Body of pancreas (tissue), 4 donors: Measurements from ENCODE around the gene GMPR. TPM values are rescaled to one million over a fixed set of nuclear protein-coding genes. Genes with fewer than 3 reads are reported as not detected.

Source experiments
- ATAC-seq: fragments of 150-250 bp; one replicate; pipeline ENCODE4 v1.9.1; 2016
- DNase-seq, 4 donors: peaks; one replicate each; pipeline ENCODE4 v3.0.0-alpha.2; 2019
- H3K27ac ChIP-seq, 4 donors: fragments of 200-600 bp; sonication (generic); 1 replicate in 3 of 4; 2 replicates in 1 of 4; pipeline versions ENCODE4 v1.5.1 to v1.6.1; 2016 to 2019; ENCODE audit warnings: mild to moderate bottlenecking in 1 of 4, mixed read lengths in 1 of 4, moderate library complexity in 1 of 4
- H3K27me3 ChIP-seq, 2 donors: fragments of 200-600 bp; sonication (generic); one replicate each; pipeline ENCODE4 v1.6.0; 2016; ENCODE audit warnings: mild to moderate bottlenecking in 1 of 2
- H3K36me3 ChIP-seq, 2 donors: fragments of 200-600 bp; sonication (generic); replicated peaks in 1 of 2; 2 replicates each; pipeline ENCODE4 v1.5.1; 2016; ENCODE audit warnings: low read depth in 2 of 2; ENCODE audit not compliant: insufficient read depth in 1 of 2
- H3K4me1 ChIP-seq: fragments of 200-600 bp; sonication (generic); one replicate; pipeline ENCODE4 v1.6.0; 2016
- H3K4me3 ChIP-seq, 2 donors: fragments of 200-600 bp; sonication (generic); 1 replicate in 1 of 2; 2 replicates in 1 of 2; pipeline ENCODE4 v1.5.1; 2016 to 2019
- H3K9me3 ChIP-seq, 3 donors: fragments of 200-600 bp; sonication (generic); 1 replicate in 2 of 3; 2 replicates in 1 of 3; pipeline ENCODE4 v1.5.1; 2016
- POLR2A ChIP-seq, 3 donors: fragments of 450-650 bp; IDR thresholded peaks; one replicate each; pipeline ENCODE4 v1.6.1; 2016; ENCODE audit warnings: antibody characterized with exemption in 3 of 3, mild to moderate bottlenecking in 2 of 3
- WGBS, 2 donors: methylation state at CpG; one replicate each; pipeline ENCODE4 v1.1.5; 2017; 5-methylcytosine and 5-hydroxymethylcytosine counted together
- intact Hi-C: fragments of 100-400 bp; cut with DNase I; formaldehyde crosslinking; loops from one replicate; pipeline ENCODE4 v1.15.1; 2023
- total RNA-seq, 2 donors: library from RNA; depleted of rRNA; stranded (reverse); fragments of >200 nt; gene quantifications; one replicate each; pipeline ENCODE4 v1.1.0, GENCODE V29; 2016
- TF ChIP-seq, protein P1 (sequence below), 7 experiments: fragments of 450-650 bp in 4 of 7; fragments of 200-600 bp in 3 of 7; sonication (generic) in 3 of 7; IDR thresholded peaks; one replicate each; pipeline ENCODE4 v1.5.1; 2016 to 2019; ENCODE audit warnings: antibody characterized with exemption in 7 of 7

GMPR gene
- total RNA-seq, 2 donors from 2014 or later: 7.9 to 14.0 TPM

DNA sequence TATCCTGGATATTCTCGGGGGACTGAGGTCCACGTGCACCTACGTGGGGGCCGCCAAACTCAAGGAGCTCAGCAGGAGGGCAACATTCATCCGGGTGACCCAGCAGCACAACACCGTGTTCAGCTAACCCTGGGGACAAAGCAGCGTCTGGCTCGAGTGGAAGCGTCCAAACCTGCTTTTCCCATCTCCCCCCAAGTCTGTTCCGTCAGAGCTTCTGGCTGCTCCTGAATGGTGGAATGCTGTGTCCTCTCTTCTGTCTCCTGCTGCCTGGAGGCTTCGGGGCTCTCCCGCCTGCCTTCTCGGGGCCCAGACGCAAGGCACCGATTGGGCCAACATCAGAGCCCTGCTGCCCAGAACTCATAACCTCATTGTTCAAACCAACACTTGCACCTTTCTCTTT, 56.7 kb downstream of the GMPR start:
- WGBS, 2 donors: 86 to 93% methylated on average over 13 to 15 of the region's 15 CpGs
- H3K27me3 ChIP-seq: no peaks in the 10 kb centered on the region
- H3K9me3 ChIP-seq: no peaks in the 10 kb centered on the region
- H3K27ac ChIP-seq: no peak overlapping the region
- H3K4me1 ChIP-seq: no peaks in the 10 kb centered on the region
- no peak for DNase-seq
- no peak for TF ChIP-seq POLR2A (IDR thresholded peaks at IDR 0.05)
- TF ChIP-seq, protein P1, sequence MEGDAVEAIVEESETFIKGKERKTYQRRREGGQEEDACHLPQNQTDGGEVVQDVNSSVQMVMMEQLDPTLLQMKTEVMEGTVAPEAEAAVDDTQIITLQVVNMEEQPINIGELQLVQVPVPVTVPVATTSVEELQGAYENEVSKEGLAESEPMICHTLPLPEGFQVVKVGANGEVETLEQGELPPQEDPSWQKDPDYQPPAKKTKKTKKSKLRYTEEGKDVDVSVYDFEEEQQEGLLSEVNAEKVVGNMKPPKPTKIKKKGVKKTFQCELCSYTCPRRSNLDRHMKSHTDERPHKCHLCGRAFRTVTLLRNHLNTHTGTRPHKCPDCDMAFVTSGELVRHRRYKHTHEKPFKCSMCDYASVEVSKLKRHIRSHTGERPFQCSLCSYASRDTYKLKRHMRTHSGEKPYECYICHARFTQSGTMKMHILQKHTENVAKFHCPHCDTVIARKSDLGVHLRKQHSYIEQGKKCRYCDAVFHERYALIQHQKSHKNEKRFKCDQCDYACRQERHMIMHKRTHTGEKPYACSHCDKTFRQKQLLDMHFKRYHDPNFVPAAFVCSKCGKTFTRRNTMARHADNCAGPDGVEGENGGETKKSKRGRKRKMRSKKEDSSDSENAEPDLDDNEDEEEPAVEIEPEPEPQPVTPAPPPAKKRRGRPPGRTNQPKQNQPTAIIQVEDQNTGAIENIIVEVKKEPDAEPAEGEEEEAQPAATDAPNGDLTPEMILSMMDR (IDR thresholded peaks at IDR 0.05): no peak
- no peak overlapping the region for H3K4me3 ChIP-seq
- ATAC-seq: no peak
- intact Hi-C loops: no loop called here
- H3K36me3 ChIP-seq: no peaks in the 10 kb centered on the region

DNA sequence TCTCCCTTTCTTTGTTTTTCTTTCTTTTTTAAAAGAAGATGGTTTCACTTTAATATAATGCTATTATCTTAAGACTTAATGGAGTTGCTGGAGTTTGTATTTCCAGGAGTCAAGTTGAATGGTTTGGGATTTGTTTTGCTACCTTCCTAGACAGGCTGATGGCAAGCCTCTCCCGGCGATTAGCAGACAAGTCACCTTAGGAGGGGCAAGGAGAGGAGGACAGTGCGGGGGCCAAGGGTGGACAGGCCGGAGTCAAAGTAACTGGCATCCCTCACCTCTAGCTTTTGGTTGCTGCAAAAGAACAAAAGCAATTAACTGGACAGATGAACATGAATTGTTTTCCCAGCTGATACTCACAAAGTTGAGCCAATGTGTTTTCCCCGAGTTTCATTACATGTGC, 57.1 kb downstream of the GMPR start:
- Histone ChIP-seq H3K27ac (no peak overlapping the region), H3K9me3 (no peaks in the 10 kb centered on the region), H3K27me3 (no peaks in the 10 kb centered on the region), H3K4me3 (no peak overlapping the region), H3K4me1 (no peaks in the 10 kb centered on the region), H3K36me3 (no peaks in the 10 kb centered on the region)
- WGBS, 2 donors: 82 to 94% methylated on average over 5 of the region's 5 CpGs
- ATAC-seq (no peak), DNase-seq (no peak)
- intact Hi-C loops: no loop called here
- TF ChIP-seq POLR2A (IDR thresholded peaks at IDR 0.05): no peak
- TF ChIP-seq, protein P1 (IDR thresholded peaks at IDR 0.05): no peak

DNA sequence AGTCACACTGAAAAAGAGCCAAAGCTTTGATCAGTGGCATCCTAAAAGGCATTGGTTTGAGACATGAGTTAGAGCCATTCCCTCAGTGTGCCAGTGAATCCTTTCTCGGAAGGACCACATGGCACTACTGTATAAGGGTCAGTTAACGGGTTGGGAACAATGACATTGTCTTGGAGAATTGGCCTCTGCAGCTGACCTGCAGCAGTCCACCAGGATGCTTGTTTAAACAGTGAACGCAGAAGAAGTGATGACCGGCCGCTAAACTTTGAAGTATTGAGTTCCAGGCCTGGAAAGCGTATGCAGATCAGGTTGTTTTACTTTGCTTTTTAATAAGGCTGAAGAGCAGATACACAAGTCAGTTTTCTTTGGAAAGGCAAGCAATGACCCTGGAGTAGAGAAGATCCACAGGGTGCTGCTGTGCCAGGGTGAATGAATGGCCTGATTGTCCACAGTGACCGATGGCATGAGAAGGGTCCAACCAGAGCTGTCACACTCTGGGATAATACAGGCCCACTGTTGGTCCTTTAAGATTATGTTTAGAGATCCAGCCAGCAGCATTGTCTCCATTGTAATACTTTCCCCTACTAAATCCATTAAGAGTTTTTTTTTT, 57.8 kb downstream of the GMPR start:
- H3K4me3 ChIP-seq: no peak overlapping the region
- ATAC-seq (no peak), DNase-seq (no peak)
- H3K36me3 ChIP-seq: no peaks in the 10 kb centered on the region
- intact Hi-C loops: no loop called here
- TF ChIP-seq, protein P1 (IDR thresholded peaks at IDR 0.05): no peak
- no peak for TF ChIP-seq POLR2A (IDR thresholded peaks at IDR 0.05)
- H3K27ac ChIP-seq: no peak overlapping the region
- 87 to 94% methylated on average over 7 of the region's 7 CpGs for WGBS, 2 donors
- H3K9me3 ChIP-seq: no peaks in the 10 kb centered on the region
- no peaks in the 10 kb centered on the region for H3K4me1 ChIP-seq
- no peaks in the 10 kb centered on the region for H3K27me3 ChIP-seq

DNA sequence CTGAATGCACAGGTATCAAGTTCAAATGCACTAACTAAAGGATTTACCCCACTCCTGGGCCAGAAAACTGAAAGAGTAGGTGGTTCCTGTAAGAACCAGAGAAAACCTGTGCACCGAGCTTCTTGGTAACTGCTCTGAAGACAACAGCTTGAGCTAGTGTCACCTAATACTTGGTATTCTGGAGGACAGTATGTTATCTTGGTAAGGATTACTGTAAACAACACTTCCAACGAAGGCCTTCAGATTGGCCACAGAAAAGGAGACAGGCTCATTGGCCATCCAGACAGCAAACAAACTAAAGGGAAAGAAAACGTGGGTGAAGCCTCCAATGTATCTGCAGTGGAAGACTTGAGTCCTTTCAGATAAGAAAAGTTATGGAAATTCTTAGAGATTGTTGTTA, 61.5 kb downstream of the GMPR start:
- TF ChIP-seq, protein P1 (IDR thresholded peaks at IDR 0.05): no peak
- no peak for TF ChIP-seq POLR2A (IDR thresholded peaks at IDR 0.05)
- Histone ChIP-seq H3K27me3 (no peaks in the 10 kb centered on the region), H3K36me3 (peaks cover 0 to 2% of the 10 kb centered on the region in 2 donors), H3K9me3 (no peaks in the 10 kb centered on the region), H3K4me3 (no peak overlapping the region), H3K4me1 (no peaks in the 10 kb centered on the region), H3K27ac (no peak overlapping the region)
- intact Hi-C loops: no loop called here
- WGBS, 2 donors: 76 to 77% methylated on average over 3 of the region's 3 CpGs
- ATAC-seq (no peak), DNase-seq (no peak)

DNA sequence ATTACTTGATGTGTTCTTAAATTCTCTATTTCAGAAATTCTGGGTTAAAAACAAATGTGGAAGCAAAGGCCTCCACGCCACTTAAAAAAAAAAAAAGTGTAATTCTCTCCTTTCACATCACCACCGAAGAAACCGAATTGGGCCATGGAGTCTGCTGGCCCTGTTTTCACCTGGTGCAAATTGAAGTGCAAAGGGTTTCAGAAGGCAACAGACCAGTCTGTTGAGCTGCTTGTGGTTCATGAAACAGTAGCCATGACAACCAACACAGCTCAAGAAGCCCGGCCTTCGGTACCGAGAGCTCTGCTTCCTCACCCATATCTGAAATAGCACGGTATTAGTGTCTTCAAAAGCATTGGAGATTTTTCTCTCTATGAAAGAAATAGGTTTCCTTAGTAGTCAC, 63.1 kb downstream of the GMPR start:
- DNase-seq (no peak), ATAC-seq (no peak)
- Histone ChIP-seq H3K27me3 (no peaks in the 10 kb centered on the region), H3K9me3 (no peaks in the 10 kb centered on the region), H3K4me3 (no peak overlapping the region), H3K36me3 (peaks cover 0 to 5% of the 10 kb centered on the region in 2 donors), H3K27ac (no peak overlapping the region), H3K4me1 (no peaks in the 10 kb centered on the region)
- intact Hi-C loops: no loop called here
- TF ChIP-seq, protein P1 (IDR thresholded peaks at IDR 0.05): no peak
- no peak for TF ChIP-seq POLR2A (IDR thresholded peaks at IDR 0.05)
- WGBS, 2 donors: 88 to 90% methylated on average over 7 of the region's 7 CpGs
